HuH-7 (cell line): Measurements from ENCODE around the gene CDK6.

Experiments used
- DNase-seq: peaks from one replicate; pipeline ENCODE4 v3.0.0; 2011; ENCODE audit warnings: low spot score

CDK6 gene

DNA sequence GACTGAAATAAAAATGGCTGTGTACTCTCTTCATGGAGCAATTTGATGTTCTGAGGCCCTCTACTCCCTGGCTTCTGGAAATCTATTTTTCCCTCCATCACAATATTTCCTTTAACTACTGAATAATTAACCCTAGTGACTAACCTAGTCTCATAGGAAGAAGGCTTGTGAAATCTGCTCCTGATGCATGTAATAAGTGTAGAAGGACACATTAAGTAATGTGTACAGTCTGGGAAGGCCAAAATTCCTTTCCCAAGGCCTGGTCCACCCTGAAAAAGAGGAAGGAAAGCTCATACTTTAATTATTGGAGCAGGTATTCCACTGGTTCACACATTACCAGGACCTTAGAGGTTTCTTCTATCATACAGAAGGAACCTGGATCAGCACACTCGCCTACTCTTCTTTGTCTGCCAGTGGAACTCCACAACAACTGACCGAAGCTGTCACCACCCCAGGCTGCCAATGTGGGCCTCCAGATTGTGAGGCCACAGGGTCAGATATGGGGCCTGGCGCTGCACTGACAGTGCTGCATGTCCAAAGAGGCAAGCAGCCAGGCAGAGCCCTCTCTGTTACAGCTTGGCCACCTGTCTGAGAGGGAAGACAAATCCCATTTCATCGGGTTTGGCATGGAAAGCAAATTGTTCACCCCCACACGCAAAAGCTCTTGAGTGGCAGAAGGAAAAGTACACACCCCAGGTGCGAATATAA is 191.8 kb downstream of the CDK6 start:
- no peak for DNase-seq

DNA sequence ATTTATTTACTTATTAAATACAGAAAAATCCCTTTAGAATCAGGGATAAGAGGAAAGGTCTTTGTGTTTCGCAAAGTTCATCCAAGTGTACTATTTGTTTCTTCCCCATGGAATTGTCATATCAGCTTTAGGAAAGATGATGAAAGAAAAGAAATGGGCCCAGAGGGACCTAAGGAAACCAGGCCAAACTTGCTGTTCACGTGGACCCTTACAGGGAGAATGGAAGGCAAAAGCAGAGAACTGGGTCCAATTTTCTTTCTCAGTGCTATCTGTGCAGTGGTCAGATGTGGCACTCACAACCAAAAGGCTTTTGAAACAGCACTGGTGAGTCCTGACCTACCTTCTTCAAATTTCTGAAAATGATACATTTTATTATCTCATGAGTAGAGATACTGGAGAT is 192.6 kb downstream of the CDK6 start:
- no peak for DNase-seq

- DNase-seq, result no peak
Measured at GRCh38 chr7:92641921-92642511, 194.4 kb downstream of the CDK6 start.

GRCh38 chr7:92639966-92640365 is 196.4 kb downstream of the CDK6 start:
- no peak for DNase-seq

DNA sequence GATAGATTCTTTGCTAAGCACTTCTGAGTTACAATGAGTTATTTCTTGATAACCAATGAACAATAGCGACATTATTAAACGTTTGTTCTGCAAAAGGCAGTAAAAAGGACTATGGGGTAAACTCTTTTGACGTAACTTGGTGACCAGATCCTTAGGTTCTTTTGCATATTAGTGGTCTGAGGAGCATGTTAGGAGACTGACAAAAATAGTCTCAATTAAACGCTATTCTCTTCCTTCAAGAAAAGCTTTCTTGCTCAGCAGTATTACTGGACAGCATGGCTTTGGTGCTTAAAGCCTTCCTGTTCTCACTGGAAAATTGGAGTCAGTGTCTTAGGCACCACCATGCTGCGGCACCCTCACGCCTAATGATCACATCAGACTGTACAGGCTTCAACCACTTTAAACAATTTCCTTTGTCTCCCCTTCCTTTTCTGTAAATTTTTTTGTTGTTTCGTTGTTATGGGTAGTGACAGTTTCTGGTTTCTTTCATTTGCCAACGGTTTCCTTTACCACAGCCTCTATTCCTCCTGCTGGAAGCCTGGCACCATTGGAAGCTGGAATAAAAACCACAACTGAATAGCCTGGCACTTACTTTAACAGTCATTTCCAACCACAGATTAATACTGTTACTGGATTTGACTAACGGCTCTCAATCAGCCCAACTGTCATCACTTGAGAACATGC is 197.0 kb downstream of the CDK6 start:
- no peak for DNase-seq

GRCh38 chr7:92636018-92636560 is 200.3 kb downstream of the CDK6 start:
- DNase-seq, result no peak

DNA sequence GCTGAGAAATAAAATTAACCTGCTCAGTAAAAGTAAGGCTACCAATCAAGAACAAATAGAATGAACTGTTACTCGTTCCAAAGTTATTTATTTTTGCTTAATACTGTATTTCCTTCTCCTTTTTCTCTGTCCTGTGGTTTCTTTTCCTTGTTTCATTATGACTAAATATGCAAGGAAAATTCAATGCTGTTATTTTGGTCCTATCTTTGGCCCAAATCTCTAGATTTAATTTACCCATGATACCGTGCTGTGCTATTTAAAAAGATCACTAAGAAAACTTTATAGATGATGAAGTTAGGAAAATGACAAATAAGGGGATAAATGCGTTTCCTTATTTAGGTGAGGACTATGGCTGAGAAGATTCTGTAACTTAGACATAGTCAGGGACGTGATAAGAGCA is 200.8 kb downstream of the CDK6 start:
- DNase-seq, result no peak

DNA sequence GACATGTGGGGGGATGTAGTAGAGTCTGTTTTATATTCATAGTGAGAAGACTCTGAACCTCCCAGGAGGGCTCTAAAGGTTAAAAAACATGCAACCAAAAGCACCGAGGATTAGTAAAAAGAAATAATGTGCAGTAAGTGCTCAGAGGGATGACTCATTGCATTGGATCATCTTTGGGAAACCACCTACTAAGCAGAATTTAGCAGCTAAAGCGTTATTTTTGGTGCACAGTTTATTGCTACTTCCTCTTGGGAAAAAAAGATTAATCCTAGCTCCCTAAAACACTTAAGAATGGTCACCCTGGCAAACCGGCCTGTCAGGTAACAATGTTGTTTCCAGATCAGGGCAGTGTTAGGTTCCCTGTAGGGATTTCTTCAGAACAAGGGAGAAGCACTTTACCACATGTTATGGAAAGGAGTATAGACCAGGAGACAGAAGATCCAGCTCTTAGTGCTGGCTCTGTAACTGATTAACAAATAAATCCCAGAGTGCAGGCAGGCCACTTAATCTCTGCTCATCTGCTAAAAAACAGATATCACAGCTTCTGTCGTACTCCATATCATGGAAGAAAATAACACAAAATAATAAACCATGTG is 201.4 kb downstream of the CDK6 start:
- DNase-seq, result no peak

DNA sequence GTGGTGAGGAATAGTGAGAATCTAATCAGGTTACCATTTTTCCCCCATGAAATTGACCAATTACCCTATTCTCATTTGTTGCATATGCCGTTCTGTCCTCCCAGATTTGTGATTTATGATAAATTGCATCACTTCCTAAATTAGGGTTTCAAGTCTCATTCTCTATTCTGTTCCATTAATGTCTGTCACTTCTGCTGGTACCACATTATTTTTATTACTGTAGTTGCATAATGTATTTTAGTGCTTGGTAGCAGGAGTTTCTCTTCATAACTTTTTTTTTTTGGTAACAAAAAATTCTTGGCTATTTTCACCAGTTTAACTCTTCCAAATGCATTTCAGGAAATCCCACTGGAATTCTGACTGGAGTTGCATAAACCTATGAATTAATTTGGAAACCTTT is 202.2 kb downstream of the CDK6 start:
- DNase-seq, result no peak

- no peak for DNase-seq
Measured at GRCh38 chr7:92633211-92633906, 203.0 kb downstream of the CDK6 start.

- DNase-seq, result no peak
Measured at GRCh38 chr7:92632791-92633190, 203.6 kb downstream of the CDK6 start.

DNA sequence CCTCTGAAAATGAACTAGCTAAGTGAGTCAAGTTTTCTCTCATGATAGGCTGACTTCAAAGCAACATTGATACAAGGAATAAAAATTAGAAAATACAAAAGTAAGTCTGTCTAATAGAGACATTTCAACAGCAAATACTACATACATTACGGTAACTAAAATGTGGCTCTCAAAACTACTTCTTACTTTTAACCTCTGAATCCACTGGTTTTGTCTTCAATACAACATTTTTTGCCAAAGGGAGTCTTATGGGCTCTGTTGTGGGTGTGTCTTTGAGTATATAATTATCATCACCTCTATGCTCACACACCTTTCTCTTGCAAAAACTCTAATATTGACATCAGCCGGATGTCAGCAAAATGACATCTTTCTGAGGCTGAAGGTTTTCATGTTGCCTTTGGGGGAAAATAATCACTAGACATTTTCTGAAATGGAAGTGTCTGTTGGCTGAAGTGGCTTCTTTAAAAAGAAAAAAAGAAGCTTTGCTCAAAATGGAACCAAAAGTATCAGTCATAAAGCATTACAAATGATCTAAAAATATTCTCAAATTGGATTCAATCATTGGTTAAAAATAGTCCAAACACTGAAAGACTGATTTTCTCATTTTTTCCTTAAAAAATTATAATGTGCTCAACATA is 204.4 kb downstream of the CDK6 start:
- DNase-seq, result no peak

DNA sequence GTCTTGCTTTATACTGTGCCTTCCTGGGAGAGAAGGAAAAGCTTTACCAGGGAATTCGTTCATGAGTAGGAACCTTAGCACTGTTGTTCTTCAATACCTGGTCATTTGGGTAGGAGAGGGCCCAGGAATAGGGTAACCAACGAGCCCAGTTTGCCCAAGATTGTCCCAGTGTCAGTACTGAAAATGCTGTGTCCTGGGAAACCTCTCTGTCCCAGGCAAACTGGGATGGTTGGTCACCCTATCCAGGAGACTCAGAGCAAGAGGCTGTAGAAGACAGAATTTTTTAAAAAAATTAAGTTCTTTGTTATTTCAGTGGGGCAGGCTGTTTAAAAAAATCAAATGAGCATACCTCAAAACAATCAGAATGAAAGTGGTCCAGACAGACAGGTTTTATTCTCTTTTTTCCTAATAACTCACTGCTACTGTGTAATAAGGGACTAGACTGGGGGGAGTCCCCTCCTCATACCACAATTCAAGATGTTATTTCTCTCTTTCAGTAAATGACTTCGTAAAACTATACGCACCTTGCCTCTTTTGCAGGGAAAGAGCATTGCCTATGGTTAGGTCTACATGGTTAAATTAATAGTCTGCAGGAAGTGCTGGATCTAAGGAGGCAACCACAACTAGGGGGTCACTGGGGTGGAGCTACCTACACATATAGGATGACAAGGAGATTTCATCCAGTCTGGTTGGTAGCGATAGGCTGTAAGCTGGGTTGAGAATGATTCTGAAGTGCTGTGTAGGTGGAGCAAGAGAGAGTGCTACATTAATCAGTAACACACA is 205.1 kb downstream of the CDK6 start:
- no peak for DNase-seq

DNA sequence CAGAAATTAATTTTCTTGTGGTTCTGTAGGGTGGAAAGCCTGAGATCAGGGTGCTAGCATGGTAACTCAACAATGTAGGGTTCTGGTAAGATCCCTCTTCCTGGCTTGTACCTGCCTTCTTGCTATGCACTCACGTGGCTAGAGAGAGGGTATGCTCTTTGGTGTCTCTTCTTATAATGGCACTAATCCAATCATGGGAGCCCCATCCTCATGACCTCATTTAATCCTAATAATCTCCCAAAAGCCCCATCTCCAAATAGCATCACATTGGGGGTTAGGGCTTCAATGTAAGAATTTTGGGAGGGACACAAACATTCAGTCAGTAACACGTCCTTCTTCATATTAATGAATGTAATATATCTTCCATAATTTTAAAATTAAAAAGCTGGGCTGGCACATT is 206.6 kb downstream of the CDK6 start:
- no peak for DNase-seq

GRCh38 chr7:92627956-92628355 is 208.4 kb downstream of the CDK6 start:
- DNase-seq, result no peak

- no peak for DNase-seq
Measured at GRCh38 chr7:92626281-92626809, 210.0 kb downstream of the CDK6 start.

- no peak for DNase-seq
Measured at GRCh38 chr7:92625617-92626016, 210.8 kb downstream of the CDK6 start.

- DNase-seq, result no peak
Measured at GRCh38 chr7:92624298-92624996, 211.9 kb downstream of the CDK6 start.

DNA sequence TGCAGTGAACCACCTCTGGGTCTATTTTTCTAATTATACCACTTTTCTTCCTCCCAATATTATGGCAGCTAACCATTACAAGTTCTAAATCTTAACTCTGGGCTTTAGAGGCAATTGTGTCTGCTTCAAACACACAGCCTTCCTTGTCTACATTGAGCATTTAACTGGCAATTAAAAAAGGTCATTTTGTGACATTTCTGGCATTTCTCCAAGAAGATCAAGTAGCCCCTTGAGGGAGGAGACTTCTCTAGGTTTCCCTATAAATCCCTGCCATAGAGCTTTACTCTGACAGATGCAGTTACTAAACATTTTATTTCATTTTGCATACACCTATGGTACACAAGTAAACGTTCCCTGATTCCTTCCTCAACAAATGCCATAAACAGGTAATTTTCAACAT is 212.8 kb downstream of the CDK6 start:
- no peak for DNase-seq

- no peak for DNase-seq
Measured at GRCh38 chr7:92622685-92623084, 213.7 kb downstream of the CDK6 start.
